Brain pericyte (primary cell): ENCODE data around the gene CALR.

Source experiments
- DNase-seq: peaks from one replicate; pipeline ENCODE4 v3.0.0-alpha.2; 2012; ENCODE audit warnings: low read depth, low spot score

CALR gene

GRCh38 chr19:12979974-12980373, 41.6 kb downstream of the CALR start:
- no peak for DNase-seq

GRCh38 chr19:12982648-12983047, 44.2 kb downstream of the CALR start:
- no peak for DNase-seq

- no peak for DNase-seq
Measured at GRCh38 chr19:12983091-12983490, 44.7 kb downstream of the CALR start.

GRCh38 chr19:12983542-12984142, 45.2 kb downstream of the CALR start:
- no peak for DNase-seq

DNA sequence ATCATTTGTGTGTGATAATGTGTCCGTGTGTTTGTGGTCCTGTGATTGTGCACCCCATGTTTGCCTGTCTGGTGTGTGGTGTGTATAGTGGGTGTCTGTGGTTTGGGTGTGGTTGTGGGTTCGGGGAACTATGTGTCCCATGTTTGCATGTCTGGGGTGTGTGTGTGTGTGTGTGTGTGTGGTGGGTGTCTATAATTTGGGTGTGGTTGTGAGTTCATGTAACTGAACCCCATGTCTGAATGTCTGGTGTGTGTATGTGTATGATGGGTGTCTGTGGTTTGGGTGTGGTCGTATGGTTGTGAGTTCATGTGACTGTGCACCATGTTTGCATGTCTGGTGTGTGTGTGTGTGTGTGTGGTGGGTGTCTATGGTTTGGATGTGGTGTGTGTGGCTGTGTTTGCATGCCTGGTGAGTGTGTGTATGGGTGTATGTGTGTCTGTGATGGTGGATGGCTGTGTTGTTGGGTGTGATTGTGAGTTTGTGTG, 45.8 kb downstream of the CALR start:
- DNase-seq = no peak

DNA sequence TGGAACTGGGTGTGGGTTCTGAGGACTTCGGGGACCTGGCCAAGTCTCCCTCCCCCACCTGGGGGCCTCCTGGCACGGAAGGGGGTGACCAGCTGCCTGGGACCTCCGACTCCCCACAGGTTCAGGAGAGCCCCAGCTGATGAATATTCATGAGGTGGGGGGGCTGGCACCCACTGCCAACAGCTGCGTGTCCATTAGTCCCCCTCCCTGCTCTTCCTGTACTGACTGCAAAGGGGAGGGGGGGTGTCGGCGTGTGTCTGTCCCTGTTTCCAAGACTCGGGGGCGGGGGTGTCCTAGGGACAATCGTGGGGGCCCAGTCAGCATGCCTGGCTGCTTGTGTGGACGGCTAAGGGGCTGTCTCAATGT, 46.3 kb downstream of the CALR start:
- no peak for DNase-seq

DNA sequence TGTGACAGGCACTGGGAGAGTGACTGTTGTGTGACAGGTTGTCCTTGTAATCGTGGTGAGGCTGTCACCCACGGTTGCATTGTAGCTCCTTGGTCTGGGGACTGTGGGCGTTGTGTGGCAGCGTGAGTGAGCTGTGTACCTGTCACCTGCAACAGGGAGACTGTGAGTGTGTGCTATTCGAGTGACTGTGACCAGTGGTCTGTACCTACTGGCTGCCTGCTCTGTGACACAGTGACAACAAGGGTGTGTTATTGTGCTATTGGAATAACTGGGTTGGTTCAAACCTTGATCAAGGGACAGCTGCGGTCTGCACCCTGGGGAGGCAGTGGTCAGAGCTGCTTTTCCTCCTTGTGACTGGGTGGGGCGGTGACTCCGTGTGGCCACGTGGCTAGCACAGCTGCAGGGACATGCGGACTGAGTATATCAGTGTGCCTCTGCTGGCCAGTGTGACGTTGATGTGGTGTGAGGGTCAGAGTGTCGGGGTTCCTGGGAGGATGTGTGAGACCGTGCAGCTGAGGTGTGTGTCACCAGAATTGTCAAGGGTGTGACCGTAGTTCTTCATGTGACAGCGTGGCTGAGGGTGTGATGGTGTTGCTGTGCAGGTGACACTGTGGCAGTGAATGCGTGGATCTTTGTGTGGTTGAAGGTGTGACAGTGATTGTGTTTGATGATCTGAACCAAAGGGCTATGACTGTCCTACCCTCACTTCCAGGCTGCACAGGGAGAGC, 46.8 kb downstream of the CALR start:
- no peak for DNase-seq

DNA sequence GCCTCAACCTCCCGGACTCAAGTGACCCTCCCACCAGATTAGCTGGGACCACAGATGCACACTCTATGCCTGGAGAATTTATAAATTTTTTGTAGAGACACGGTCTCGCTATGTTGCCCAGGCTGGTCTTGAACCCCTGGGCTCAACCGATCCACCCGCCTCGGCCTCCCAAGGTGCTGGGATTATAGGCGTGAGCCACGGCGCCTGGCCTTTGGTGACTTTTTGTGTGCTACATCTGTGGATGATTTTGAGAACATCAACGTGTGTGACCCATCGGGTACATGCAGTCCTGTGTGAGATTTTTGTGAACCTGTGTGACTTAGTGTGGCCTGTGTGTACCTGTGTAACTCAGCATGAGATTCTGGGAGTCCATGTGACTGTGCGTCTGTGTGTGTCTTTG, 48.3 kb downstream of the CALR start:
- DNase-seq = no peak

- DNase-seq = no peak
Measured at GRCh38 chr19:12987190-12987589, 48.8 kb downstream of the CALR start.

- DNase-seq = no peak
Measured at GRCh38 chr19:12987781-12988180, 49.4 kb downstream of the CALR start.

DNA sequence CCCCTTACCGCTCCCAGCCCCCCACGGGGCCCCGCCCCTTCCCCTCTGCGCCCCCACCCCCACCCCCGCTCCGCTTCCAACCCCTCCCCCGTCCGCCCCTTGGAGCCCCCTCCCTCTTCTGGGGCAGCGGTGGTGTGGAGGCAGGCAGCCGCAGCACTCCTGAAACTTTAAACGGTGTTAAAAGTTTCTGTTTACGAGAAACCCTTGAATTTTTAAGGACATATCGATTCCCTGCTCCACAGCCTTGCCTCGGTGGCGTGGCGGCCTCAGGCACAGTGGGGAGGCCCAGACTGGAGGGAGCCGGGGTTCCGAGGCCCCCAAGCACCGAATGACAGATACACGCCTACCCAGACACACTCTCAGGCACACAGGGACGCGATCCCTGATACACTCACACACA, 52.0 kb downstream of the CALR start:
- DNase-seq = no peak

DNA sequence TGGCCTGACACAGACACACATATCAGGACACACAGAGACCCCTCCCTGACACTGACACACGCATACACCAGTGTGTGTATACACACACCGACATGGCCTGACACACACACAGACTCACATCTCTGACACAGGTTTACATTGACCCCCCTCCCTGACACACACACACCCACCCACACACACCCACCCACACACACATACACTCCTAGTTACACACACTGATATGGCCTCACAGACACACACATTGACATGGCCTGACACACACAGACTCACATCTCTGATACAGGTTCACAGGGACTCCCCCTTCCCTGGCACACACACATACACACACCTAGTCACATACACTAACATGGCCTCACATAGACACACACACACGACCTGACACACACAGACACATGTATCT, 52.4 kb downstream of the CALR start:
- no peak for DNase-seq

GRCh38 chr19:12991296-12991695, 52.9 kb downstream of the CALR start:
- no peak for DNase-seq

DNA sequence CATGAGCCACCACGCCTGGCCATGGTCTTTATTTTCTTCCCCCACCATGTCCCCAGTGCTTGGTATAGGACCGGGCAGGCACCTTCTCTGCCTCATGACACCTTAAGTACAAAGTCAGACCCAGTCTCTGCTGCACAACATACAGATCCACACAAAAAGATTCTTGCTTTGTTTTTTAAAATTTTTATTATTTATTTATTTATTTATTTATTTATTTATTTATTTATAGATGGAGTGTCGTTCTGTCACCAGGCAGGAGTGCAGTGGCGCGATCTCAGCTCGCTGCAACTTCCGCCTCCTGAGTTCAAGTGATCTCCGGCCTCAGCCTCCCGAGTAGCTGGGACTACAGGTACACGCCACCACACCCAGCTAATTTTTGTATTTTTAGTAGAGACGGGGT, 54.3 kb downstream of the CALR start:
- DNase-seq = no peak

DNA sequence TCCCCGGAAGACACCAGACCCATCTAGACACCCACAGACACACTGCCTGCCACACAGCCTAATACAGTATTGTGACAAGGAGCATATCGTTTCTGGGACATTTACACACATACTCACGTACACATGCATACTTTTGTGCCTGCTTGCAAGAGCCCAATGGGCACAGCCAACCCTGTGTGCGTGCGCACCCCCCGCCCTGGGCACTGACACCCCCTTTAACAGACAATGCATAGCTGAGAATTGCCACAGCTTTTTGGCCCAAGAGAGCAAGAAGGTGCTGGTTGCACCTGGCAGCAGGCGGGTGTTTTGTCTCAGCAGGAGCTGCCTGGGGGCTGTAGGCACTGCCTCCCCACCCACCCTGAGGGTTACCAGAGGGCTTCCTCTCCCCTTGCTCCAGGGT, 55.2 kb downstream of the CALR start:
- no peak for DNase-seq
